Measurements from ENCODE around the gene RPS23.

- TF ChIP-seq CTCF (IDR thresholded peaks at IDR 0.05) (no peak), POLR2A (IDR thresholded peaks at IDR 0.05) (no peak)
Measured at GRCh38 chr5:82277613-82277986, 554 bp downstream of the RPS23 start.
